ENCODE measurements around the gene RAB44. TPM values are rescaled to one million over a fixed set of nuclear protein-coding genes. Genes with fewer than 3 reads are reported as not detected.

RAB44 gene
- total and polyA plus RNA-seq, 2 of the 13 experiments (the other 11 are each of a cell fraction or from before 2014, with no cell fraction given): not detected

GRCh38 chr6:36682328-36683144 is 15.1 kb upstream of the RAB44 start (continued):
- TF ChIP-seq ZNF7 (CRISPR knock-in tag; IDR thresholded peaks at IDR 0.05): no peak
- TF ChIP-seq RFXAP (CRISPR knock-in tag; IDR thresholded peaks at IDR 0.05; ENCODE audit: borderline replicate concordance): 0 out of 2 replicates have a peak, but pooled peaks have one; percentile 25
- peak; percentile 33; the same call in 1 of the 2 replicates for TF ChIP-seq TFDP1 (CRISPR knock-in tag; IDR thresholded peaks at IDR 0.05; ENCODE audit: borderline replicate concordance)
- TF ChIP-seq ZNF296 (CRISPR knock-in tag; conservative IDR thresholded peaks at IDR 0.05): peak; percentile 22; the same call in 1 of the 2 replicates
- peak; percentile 46; the same call in 1 of the 2 replicates for TF ChIP-seq FOXC1 (CRISPR knock-in tag; IDR thresholded peaks at IDR 0.05; ENCODE audit: borderline replicate concordance)
- TF ChIP-seq ZNF792 (CRISPR knock-in tag; IDR thresholded peaks at IDR 0.05): no peak
- 0 out of 2 replicates have a peak, but pooled peaks have one; percentile 30 for TF ChIP-seq POLR2G (IDR thresholded peaks at IDR 0.05; ENCODE audit: low read depth, low read length)
- TF ChIP-seq SAFB2 (CRISPR knock-in tag; IDR thresholded peaks at IDR 0.05; ENCODE audit: borderline replicate concordance, low read depth): 0 out of 2 replicates have a peak, but pooled peaks have one; percentile 16
- TF ChIP-seq MTERF4 (CRISPR knock-in tag; IDR thresholded peaks at IDR 0.05): no peak
- TF ChIP-seq ZNF280B (CRISPR knock-in tag; IDR thresholded peaks at IDR 0.05; ENCODE audit: borderline replicate concordance): 0 out of 2 replicates have a peak, but pooled peaks have one; percentile 26
- TF ChIP-seq TBX2 (CRISPR knock-in tag; IDR thresholded peaks at IDR 0.05; ENCODE audit: borderline replicate concordance): peak; percentile 85
- TF ChIP-seq EP300 (IDR thresholded peaks at IDR 0.05; ENCODE audit: low read depth in 2 of 2, low read length in 2 of 2): peak in 1 of 2 experiments; percentile 49; a peak in 1 of 4 replicates
- TF ChIP-seq EP300 (CRISPR knock-in tag; IDR thresholded peaks at IDR 0.05; ENCODE audit: borderline replicate concordance): no peak
- TF ChIP-seq ZBTB44 (CRISPR knock-in tag; IDR thresholded peaks at IDR 0.05): no peak
- no peak for TF ChIP-seq NFE2L2 (IDR thresholded peaks at IDR 0.05; ENCODE audit: low read length)
- TF ChIP-seq TOPORS (CRISPR knock-in tag; IDR thresholded peaks at IDR 0.05): no peak
- TF ChIP-seq HDAC2 (CRISPR knock-in tag; IDR thresholded peaks at IDR 0.05): peak; percentile 43; the same call in 1 of the 2 replicates
- 0 out of 2 replicates have a peak, but pooled peaks have one; percentile 1 for TF ChIP-seq ZNF850 (CRISPR knock-in tag; conservative IDR thresholded peaks at IDR 0.05)
- no peak for TF ChIP-seq GTF3A (CRISPR knock-in tag; conservative IDR thresholded peaks at IDR 0.05)
- peak; percentile 79 for TF ChIP-seq RXRA (CRISPR knock-in tag; IDR thresholded peaks at IDR 0.05)
- TF ChIP-seq ZSCAN5A (CRISPR knock-in tag; IDR thresholded peaks at IDR 0.05; ENCODE audit: borderline replicate concordance): peak; percentile 9; the same call in 1 of the 2 replicates
- TF ChIP-seq ZNF430 (CRISPR knock-in tag; IDR thresholded peaks at IDR 0.05): no peak
- no peak for TF ChIP-seq ZBTB21 (CRISPR knock-in tag; IDR thresholded peaks at IDR 0.05)
